Sigmoid colon (tissue), 4 donors: ENCODE measurements around the gene RHBDD3.

Source experiments
- POLR2A ChIP-seq, 2 donors: fragments of 450-650 bp; IDR thresholded peaks; one replicate each; pipeline ENCODE4 v1.6.1; 2016; ENCODE audit warnings: antibody characterized with exemption in 2 of 2, mild to moderate bottlenecking in 2 of 2, moderate library complexity in 2 of 2
- POLR2AphosphoS5 ChIP-seq, 4 donors: sonication (generic); formaldehyde crosslinking; IDR thresholded peaks; one replicate each; pipeline ENCODE4 v1.6.1; 2017; ENCODE audit warnings: antibody characterized with exemption in 4 of 4
- TF ChIP-seq, protein P1 (sequence below), 4 experiments: fragments of 450-650 bp in 3 of 4; fragments of 200-600 bp in 1 of 4; IDR thresholded peaks; one replicate each; pipeline ENCODE4 v1.5.1; 2016 to 2019; ENCODE audit warnings: antibody characterized with exemption in 4 of 4, mild to moderate bottlenecking in 3 of 4, moderate library complexity in 2 of 4

DNA sequence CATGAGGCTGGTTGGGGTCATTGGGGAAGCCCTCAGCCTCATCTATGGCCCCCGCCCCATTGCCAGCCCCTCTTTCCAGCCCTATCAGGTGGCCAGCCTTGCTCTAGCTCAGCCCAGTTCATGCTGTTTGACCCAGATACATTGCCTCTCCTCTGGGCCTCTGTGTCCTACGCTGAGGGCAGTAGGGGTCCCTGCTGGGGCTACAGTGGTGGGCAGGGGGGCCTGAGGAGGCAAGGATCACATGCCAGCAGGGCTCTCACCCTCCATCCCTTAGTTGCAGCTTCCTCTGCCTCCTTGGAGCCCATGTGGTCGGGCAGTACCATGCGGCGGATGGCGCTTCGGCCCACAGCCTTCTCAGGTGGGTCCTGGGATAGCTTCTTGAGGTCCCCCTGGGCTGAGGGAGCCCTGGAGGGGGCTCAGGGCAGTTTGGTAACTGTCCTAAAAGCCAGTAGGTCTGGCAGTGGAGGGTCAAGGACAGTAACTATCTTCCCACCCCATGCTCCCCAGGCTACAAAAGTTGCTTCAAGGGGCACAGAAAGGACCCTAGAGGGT is 42.8 kb downstream of the RHBDD3 start:
- TF ChIP-seq, protein P1, sequence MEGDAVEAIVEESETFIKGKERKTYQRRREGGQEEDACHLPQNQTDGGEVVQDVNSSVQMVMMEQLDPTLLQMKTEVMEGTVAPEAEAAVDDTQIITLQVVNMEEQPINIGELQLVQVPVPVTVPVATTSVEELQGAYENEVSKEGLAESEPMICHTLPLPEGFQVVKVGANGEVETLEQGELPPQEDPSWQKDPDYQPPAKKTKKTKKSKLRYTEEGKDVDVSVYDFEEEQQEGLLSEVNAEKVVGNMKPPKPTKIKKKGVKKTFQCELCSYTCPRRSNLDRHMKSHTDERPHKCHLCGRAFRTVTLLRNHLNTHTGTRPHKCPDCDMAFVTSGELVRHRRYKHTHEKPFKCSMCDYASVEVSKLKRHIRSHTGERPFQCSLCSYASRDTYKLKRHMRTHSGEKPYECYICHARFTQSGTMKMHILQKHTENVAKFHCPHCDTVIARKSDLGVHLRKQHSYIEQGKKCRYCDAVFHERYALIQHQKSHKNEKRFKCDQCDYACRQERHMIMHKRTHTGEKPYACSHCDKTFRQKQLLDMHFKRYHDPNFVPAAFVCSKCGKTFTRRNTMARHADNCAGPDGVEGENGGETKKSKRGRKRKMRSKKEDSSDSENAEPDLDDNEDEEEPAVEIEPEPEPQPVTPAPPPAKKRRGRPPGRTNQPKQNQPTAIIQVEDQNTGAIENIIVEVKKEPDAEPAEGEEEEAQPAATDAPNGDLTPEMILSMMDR (IDR thresholded peaks at IDR 0.05) = no peak
- TF ChIP-seq POLR2A (IDR thresholded peaks at IDR 0.05) (no peak), POLR2AphosphoS5 (IDR thresholded peaks at IDR 0.05) (no peak)
